HAP-1 (cell line): ENCODE measurements around the gene ADAT3.
"Not testable (repeated sequence)": the region's sequence is repeated elsewhere in the genome, so short reads cannot be mapped to it uniquely, and the experiment has no call there.

Experiments used
- DNase-seq, 2 experiments: peaks; one replicate each; pipeline ENCODE4 v3.0.0-alpha.2; 2016 to 2020; ENCODE audit warnings: low spot score in 2 of 2
- H3K27me3 ChIP-seq: fragments of 250-450 bp; sonication (Bioruptor Pico); 2 replicates; pipeline ENCODE4 v1.5.1; 2020; ENCODE audit warnings: low read depth, mild to moderate bottlenecking, moderate library complexity
- H3K36me3 ChIP-seq: fragments of 250-450 bp; sonication (Bioruptor Pico); replicated peaks from 2 replicates; pipeline ENCODE4 v1.5.1; 2020; ENCODE audit warnings: mild to moderate bottlenecking
- H3K4me1 ChIP-seq: fragments of 250-450 bp; sonication (Bioruptor Pico); 2 replicates; pipeline ENCODE4 v1.5.1; 2020; ENCODE audit warnings: mild to moderate bottlenecking
- H3K4me3 ChIP-seq: fragments of 250-450 bp; sonication (Bioruptor Pico); 2 replicates; pipeline ENCODE4 v1.5.1; 2020; ENCODE audit warnings: mild to moderate bottlenecking, moderate library complexity
- H3K9me3 ChIP-seq: fragments of 250-450 bp; sonication (Bioruptor Pico); 2 replicates; pipeline ENCODE4 v1.5.1; 2020; ENCODE audit warnings: mild to moderate bottlenecking, moderate library complexity
- in situ Hi-C: fragments of 300-500 bp; cut with MboI; formaldehyde crosslinking; loops from 3 replicates; pipeline ENCODE4 v1.14.3; 2020; ENCODE audit warnings: low sequenced_read_pairs, inconsistent platforms, mixed read lengths

Gene ADAT3

DNA sequence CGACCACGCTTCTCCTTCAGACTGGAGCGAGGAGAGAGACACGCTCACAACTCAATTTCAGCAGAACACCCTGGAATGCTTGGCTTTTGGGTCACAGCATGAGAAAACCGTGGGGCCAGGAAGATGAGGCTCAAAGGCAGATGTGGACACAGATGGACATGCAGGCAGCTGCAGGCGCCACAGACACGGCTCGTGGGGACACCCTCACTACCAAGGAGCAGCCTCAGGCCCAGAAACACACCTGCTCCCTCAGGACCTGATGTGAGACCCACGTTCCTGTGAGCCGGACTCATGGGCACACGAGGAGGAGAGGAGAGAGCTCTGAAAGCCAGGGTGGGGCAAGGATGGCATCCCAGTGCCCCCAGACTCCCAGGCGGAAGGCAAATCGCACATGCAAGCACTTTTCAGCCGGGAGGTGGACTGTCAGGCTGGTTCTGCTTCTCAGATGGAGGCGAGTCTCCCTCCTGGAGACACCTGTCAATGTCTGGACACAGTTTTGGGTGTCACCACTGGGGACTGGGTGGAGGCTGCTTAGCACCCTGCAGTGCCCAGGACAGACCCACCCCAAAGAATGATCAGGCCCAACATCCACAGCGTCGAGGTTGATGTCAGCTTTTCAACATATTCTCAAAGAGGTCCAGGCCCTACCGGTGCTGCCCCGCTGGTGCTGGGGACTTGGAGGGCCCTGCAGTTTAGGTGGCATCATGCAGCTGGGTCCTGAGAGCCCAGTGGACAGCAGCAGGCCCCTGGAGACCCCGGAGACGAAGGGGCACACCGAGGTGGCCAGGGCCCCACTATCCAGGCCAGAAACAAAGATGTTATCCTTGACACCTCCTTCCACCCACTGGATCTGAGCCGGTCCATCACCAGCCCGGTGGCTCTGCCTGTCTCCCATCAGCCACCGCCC lies 22.2 kb upstream of the ADAT3 start:
- no peak for DNase-seq
- Histone ChIP-seq H3K36me3 (no peaks in the 10 kb centered on the region), H3K4me3 (peak overlapping the region; percentile 91; the same call in 1 of the 2 replicates), H3K4me1 (peaks cover 12% of the 10 kb centered on the region), H3K9me3 (no peaks in the 10 kb centered on the region), H3K27me3 (no peaks in the 10 kb centered on the region)
- in situ Hi-C loops: no loop called here

GRCh38 chr19:1883784-1884183 lies 21.4 kb upstream of the ADAT3 start:
- peaks cover 12% of the 10 kb centered on the region for H3K4me1 ChIP-seq
- H3K4me3 ChIP-seq: peak overlapping the region; percentile 91
- DNase-seq: no peak
- in situ Hi-C loops: no loop called here
- no peaks in the 10 kb centered on the region for H3K27me3 ChIP-seq
- no peaks in the 10 kb centered on the region for H3K36me3 ChIP-seq
- no peaks in the 10 kb centered on the region for H3K9me3 ChIP-seq

GRCh38 chr19:1884291-1884718 lies 20.9 kb upstream of the ADAT3 start:
- in situ Hi-C loops: no loop called here
- DNase-seq: no peak
- Histone ChIP-seq H3K4me3 (peak overlapping the region; percentile 91), H3K36me3 (no peaks in the 10 kb centered on the region), H3K9me3 (no peaks in the 10 kb centered on the region), H3K4me1 (peaks cover 12% of the 10 kb centered on the region), H3K27me3 (no peaks in the 10 kb centered on the region)

GRCh38 chr19:1884719-1885334 lies 20.4 kb upstream of the ADAT3 start:
- Histone ChIP-seq H3K27me3 (no peaks in the 10 kb centered on the region), H3K4me1 (peaks cover 12% of the 10 kb centered on the region), H3K4me3 (peak overlapping the region; percentile 91), H3K9me3 (no peaks in the 10 kb centered on the region), H3K36me3 (no peaks in the 10 kb centered on the region)
- peak in 1 of 2 experiments; percentile 34 for DNase-seq
- in situ Hi-C loops: no loop called here

DNA sequence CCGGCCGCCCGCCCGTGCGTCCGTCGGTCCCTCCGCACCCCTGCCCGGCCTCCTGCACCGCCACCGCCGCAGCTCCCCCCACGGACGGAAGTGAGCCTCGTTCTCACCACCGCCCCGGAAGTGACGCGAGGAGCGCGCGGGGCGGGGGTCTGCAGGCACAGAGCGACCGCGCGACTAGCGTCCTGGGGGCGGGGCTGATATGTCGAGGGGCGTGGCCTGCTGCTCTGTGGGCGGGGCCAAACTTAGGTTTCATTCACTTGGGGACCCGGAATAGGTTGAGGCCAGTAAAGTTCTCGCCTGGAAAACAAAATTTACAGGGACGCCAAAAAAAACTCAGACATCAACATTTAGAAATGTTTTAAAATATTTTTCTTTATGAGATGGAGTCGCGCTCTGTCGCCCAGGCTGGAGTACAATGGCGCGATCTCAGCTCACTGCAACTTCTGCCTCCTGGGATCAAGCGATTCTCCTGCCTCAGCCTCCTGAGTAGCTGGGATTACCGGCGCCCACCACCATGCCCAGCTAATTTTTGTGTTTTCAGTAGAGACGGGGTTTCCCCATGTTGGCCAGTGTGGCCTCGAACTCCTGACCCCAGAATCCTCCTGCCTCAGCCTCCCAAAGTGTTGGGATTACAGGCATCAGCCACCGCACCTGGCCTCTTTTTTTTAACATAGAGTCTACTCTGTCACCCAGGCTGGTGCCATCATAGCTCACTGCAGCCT lies 19.6 kb upstream of the ADAT3 start, which contains the start of gene ABHD17A:
TSS of gene ABHD17A (minus strand) at position 99 of the 722 bp plus-strand sequence. CDS start 3,930 bp downstream, outside the sequence.
- H3K27me3 ChIP-seq, H3K9me3 ChIP-seq, H3K36me3 ChIP-seq, in situ Hi-C loops: not testable (repeated sequence)
- peak; percentile 85 to 95 for DNase-seq
- H3K4me3 ChIP-seq: peak within 1 kb of the TSS; percentile 91
- peaks cover 12% of the 10 kb centered on the region for H3K4me1 ChIP-seq

DNA sequence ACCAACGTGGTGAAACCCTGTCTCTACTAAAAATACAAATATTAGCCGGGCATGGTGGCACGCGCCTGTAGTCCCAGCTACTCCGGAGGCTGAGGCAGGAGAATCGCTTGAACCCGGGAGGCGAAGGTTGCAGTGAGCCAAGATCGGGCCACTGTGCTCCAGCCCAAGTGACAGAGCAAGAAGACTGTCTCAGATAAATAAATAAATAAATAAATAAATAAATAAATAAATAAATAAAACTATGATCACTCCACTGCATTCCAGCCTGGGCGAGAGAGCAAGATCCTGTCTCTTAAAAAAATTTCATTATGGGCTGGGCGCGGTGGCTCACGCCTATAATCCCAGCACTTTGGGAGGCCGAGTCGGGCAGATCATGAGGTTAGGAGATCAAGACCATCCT lies 18.8 kb upstream of the ADAT3 start:
- H3K9me3 ChIP-seq, H3K4me3 ChIP-seq, in situ Hi-C loops, H3K27me3 ChIP-seq, H3K36me3 ChIP-seq, DNase-seq: not testable (repeated sequence)
- H3K4me1 ChIP-seq: peaks cover 12% of the 10 kb centered on the region

- Histone ChIP-seq H3K4me1 (peaks cover 12% of the 10 kb centered on the region), H3K36me3 (no peaks in the 10 kb centered on the region)
- in situ Hi-C loops: no loop called here
Observed at GRCh38 chr19:1888385-1888784, 16.8 kb upstream of the ADAT3 start.

GRCh38 chr19:1889907-1890306 lies 15.3 kb upstream of the ADAT3 start:
- Histone ChIP-seq H3K9me3 (no peaks in the 10 kb centered on the region), H3K36me3 (no peaks in the 10 kb centered on the region), H3K27me3 (no peaks in the 10 kb centered on the region), H3K4me3 (no peak overlapping the region), H3K4me1 (peaks cover 7% of the 10 kb centered on the region)
- DNase-seq: no peak
- in situ Hi-C loops: no loop called here

More at GRCh38 chr19:1888385-1888784, 16.8 kb upstream of the ADAT3 start:
- Histone ChIP-seq H3K27me3 (no peaks in the 10 kb centered on the region), H3K4me3 (no peak overlapping the region), H3K9me3 (no peaks in the 10 kb centered on the region)
- DNase-seq: no peak

DNA sequence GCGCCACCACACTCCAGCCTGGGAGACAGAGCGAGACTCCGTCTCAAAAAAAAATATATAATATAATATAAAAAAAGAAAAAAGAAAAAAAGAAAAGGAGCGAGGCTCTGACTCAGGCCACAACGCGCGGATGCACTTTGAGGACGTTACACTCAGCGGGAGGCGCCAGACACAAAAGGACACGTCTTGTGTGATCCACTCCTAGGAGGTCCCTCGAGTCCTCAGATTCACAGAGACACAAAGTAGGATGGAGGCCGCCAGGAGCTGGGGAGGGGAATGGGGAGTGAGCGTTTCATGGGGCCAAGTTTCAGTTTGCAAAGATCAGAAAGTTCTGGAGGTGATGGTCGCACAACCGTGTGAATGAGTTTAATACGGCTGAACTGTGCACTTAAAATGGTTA lies 11.4 kb upstream of the ADAT3 start:
- H3K36me3 ChIP-seq: no peaks in the 10 kb centered on the region
- no peaks in the 10 kb centered on the region for H3K9me3 ChIP-seq
- in situ Hi-C loops: no loop called here
- H3K4me3 ChIP-seq: no peak overlapping the region
- H3K27me3 ChIP-seq: no peaks in the 10 kb centered on the region
- no peak for DNase-seq
- peaks cover 5% of the 10 kb centered on the region; the same call in 1 of the 2 replicates for H3K4me1 ChIP-seq

- no peaks in the 10 kb centered on the region for H3K27me3 ChIP-seq
- H3K4me1 ChIP-seq: peaks cover 5% of the 10 kb centered on the region; the same call in 1 of the 2 replicates
- H3K4me3 ChIP-seq: no peak overlapping the region
- DNase-seq: no peak
- no peaks in the 10 kb centered on the region for H3K9me3 ChIP-seq
- in situ Hi-C loops: no loop called here
- no peaks in the 10 kb centered on the region for H3K36me3 ChIP-seq
Observed at GRCh38 chr19:1896508-1896907, 8.7 kb upstream of the ADAT3 start.

GRCh38 chr19:1901940-1902404 lies 3.2 kb upstream of the ADAT3 start:
- in situ Hi-C loops: no loop called here
- Histone ChIP-seq H3K36me3 (peaks cover 7% of the 10 kb centered on the region; the same call in 1 of the 2 replicates), H3K4me3 (no peak overlapping the region), H3K27me3 (no peaks in the 10 kb centered on the region), H3K4me1 (peaks cover 7% of the 10 kb centered on the region), H3K9me3 (no peaks in the 10 kb centered on the region)
- DNase-seq: no peak

DNA sequence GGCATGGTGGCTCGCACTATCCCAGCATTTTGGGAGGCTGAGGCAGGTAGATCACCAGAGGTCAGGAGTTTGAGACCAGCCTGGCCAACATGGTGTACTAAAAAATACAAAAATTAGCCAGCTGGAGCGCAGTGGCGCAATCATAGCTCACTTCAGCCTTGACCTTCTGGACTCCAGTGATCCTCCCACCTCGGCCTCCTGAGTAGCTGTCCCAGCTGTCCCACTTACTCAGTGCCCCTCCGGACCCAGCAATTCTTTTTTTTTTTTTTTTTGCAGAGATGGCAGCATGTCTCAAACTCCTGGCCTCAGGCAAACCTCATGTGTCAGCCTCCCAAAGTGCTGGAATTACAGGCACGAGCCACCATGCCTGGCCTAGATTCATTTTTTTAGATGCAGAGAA lies 2.3 kb upstream of the ADAT3 start:
- in situ Hi-C loops: no loop called here
- DNase-seq: no peak
- H3K9me3 ChIP-seq: no peaks in the 10 kb centered on the region
- H3K4me1 ChIP-seq: peaks cover 2% of the 10 kb centered on the region
- H3K27me3 ChIP-seq: no peaks in the 10 kb centered on the region
- no peak overlapping the region for H3K4me3 ChIP-seq
- H3K36me3 ChIP-seq: peaks cover 7% of the 10 kb centered on the region; the same call in 1 of the 2 replicates

DNA sequence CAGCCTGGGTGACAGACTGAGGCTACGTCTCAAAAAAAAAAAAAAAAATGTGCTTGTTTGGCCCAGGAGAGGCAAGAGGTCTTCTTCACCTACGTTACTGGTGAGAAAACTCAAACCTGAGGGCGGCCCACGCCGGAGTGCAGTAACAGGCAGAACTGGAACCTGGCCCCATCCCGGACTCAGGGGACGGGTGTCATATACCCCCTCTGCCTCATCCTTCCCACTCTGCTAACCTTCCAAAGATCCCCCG lies 414 bp upstream of the ADAT3 start:
- Histone ChIP-seq H3K27me3 (no peaks in the 10 kb centered on the region), H3K4me3 (peak overlapping the region; percentile 76), H3K4me1 (peaks cover 2% of the 10 kb centered on the region), H3K36me3 (peaks cover 7% of the 10 kb centered on the region; the same call in 1 of the 2 replicates), H3K9me3 (no peaks in the 10 kb centered on the region)
- in situ Hi-C loops: no loop called here
- no peak for DNase-seq
